Measurements from ENCODE around the gene NEK7. TPM values are rescaled to one million over a fixed set of nuclear protein-coding genes. Genes with fewer than 3 reads are reported as not detected.

Gene NEK7
- total RNA-seq, 6 donors from 2014 or later = 55.3 to 137 (median 112) TPM

DNA sequence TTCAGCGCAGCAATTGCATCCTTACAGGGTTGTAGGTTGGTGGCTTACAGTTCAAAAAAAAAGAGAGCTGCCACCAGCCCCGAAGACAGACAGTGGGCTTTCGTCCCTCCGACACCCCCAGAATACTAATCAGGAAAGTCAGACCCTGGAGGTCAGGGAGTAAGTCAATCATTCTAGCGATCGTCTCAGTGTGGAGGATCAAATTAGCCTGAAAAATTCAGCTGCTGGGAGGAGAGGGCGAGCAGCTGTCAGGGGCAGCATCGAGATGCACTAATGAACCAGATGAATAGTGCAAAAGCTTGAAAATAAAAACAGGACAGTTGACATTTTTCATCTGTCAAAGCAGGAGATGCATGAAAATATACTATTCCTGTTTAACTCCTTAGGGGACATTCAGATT is 138.4 kb downstream of the NEK7 start:
- no peak for DNase-seq
- peaks cover 0 to 2% (median 0%) of the 10 kb centered on the region in 4 donors for H3K4me1 ChIP-seq
- H3K4me3 ChIP-seq = no peak overlapping the region
- no peaks in the 10 kb centered on the region for H3K27me3 ChIP-seq
- H3K9me3 ChIP-seq = no peaks in the 10 kb centered on the region
- no peak for TF ChIP-seq POLR2AphosphoS5 (IDR thresholded peaks at IDR 0.05)
- TF ChIP-seq POLR2A (IDR thresholded peaks at IDR 0.05) = no peak
- TF ChIP-seq EP300 (IDR thresholded peaks at IDR 0.05) = no peak
- TF ChIP-seq, protein P1, sequence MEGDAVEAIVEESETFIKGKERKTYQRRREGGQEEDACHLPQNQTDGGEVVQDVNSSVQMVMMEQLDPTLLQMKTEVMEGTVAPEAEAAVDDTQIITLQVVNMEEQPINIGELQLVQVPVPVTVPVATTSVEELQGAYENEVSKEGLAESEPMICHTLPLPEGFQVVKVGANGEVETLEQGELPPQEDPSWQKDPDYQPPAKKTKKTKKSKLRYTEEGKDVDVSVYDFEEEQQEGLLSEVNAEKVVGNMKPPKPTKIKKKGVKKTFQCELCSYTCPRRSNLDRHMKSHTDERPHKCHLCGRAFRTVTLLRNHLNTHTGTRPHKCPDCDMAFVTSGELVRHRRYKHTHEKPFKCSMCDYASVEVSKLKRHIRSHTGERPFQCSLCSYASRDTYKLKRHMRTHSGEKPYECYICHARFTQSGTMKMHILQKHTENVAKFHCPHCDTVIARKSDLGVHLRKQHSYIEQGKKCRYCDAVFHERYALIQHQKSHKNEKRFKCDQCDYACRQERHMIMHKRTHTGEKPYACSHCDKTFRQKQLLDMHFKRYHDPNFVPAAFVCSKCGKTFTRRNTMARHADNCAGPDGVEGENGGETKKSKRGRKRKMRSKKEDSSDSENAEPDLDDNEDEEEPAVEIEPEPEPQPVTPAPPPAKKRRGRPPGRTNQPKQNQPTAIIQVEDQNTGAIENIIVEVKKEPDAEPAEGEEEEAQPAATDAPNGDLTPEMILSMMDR (IDR thresholded peaks at IDR 0.05) = no peak
- ATAC-seq (ENCODE audit: low FRiP score in 2 of 2) = no peak
- H3K36me3 ChIP-seq = peaks cover 0 to 18% (median 2%) of the 10 kb centered on the region in 4 donors
- no peak overlapping the region for H3K27ac ChIP-seq
- WGBS, 2 donors = 78 to 85% methylated on average over 8 of the region's 8 CpGs

DNA sequence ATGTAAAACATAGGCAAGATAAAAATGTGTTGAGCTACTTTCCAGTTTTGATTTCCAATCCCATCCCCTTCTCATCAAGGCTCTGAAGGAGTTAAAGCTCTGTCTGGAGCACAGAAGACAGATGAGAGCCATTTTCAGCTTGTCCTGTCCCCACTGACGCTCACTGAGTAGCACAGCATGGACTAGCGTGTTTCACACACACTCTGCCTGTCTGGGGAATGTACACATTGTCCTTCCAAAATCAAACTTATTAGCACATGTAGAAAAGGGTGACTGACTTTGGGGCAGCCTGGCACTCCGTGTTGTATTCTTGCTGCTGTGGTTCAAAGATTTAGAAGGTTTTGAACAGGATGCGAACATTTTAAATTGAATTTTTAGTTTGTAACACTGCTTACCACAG is 139.2 kb downstream of the NEK7 start:
- Histone ChIP-seq H3K4me3 (no peak overlapping the region), H3K27me3 (no peaks in the 10 kb centered on the region), H3K4me1 (peaks cover 0 to 2% (median 0%) of the 10 kb centered on the region in 4 donors), H3K9me3 (no peaks in the 10 kb centered on the region), H3K36me3 (peaks cover 0 to 18% (median 2%) of the 10 kb centered on the region in 4 donors), H3K27ac (no peak overlapping the region)
- DNase-seq (no peak), ATAC-seq (ENCODE audit: low FRiP score in 2 of 2) (no peak)
- TF ChIP-seq POLR2A (IDR thresholded peaks at IDR 0.05) (no peak), EP300 (IDR thresholded peaks at IDR 0.05) (no peak), POLR2AphosphoS5 (IDR thresholded peaks at IDR 0.05) (no peak)
- TF ChIP-seq, protein P1 (IDR thresholded peaks at IDR 0.05) = no peak
- whole genome bisulfite sequencing, 2 donors = 90 to 93% methylated on average over 4 of the region's 4 CpGs

DNA sequence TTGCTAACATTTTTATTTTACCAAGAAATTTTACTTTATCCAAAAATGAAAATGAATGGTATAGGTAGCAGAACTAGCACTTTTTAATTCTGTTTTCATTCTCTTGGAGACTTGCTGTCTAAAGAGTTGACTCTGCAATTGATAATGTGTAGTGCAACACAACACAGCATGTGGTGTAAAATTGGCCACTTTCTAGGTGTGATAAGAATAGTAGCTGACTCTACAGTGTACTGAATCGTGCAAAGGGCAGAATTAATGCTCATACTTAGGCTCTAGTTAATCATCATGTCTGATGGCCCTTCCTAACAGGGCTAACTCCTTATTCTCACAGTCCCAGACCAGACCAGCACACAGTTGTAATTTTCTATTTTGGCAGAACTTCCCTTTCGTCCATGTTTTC is 140.5 kb downstream of the NEK7 start:
- WGBS, 2 donors = 93 to 96% methylated on average over 2 of the region's 2 CpGs
- Histone ChIP-seq H3K9me3 (no peaks in the 10 kb centered on the region), H3K27ac (no peak overlapping the region)

DNA sequence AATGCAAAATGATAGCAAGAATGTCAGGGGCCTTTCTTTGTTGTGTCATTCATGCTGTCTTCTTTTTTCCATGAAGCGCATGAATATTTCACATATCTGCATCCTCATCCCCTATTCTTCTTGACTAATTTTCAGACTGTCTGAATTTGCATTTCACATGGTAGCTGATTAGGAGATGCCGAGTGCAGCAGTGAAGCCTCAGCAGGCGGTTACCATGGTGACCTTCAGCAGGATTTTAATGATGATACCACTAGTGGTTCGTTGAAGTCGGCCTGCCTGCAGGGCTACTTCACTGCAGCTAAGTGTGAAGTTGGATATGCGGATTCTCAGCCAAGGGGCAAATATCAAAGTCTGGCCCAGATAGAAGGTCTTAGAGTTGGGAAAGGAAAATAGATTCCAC is 141.8 kb downstream of the NEK7 start:
- DNase-seq (no peak), ATAC-seq (ENCODE audit: low FRiP score in 2 of 2) (no peak)
- TF ChIP-seq POLR2A (IDR thresholded peaks at IDR 0.05) (no peak), POLR2AphosphoS5 (IDR thresholded peaks at IDR 0.05) (no peak), EP300 (IDR thresholded peaks at IDR 0.05) (no peak)
- TF ChIP-seq, protein P1 (IDR thresholded peaks at IDR 0.05) = no peak
- no peak overlapping the region for H3K4me3 ChIP-seq
- no peak overlapping the region for H3K27ac ChIP-seq
- H3K4me1 ChIP-seq = no peaks in the 10 kb centered on the region
- H3K36me3 ChIP-seq = peaks cover 0 to 15% (median 2%) of the 10 kb centered on the region in 4 donors
- 85 to 88% methylated on average over 6 of the region's 6 CpGs for WGBS, 2 donors
- H3K9me3 ChIP-seq = no peaks in the 10 kb centered on the region
- H3K27me3 ChIP-seq = no peaks in the 10 kb centered on the region

More for the DNA sequence above, 140.5 kb downstream of the NEK7 start:
- DNase-seq = no peak
- Histone ChIP-seq H3K27me3 (no peaks in the 10 kb centered on the region), H3K36me3 (peaks cover 0 to 15% (median 2%) of the 10 kb centered on the region in 4 donors), H3K4me3 (no peak overlapping the region), H3K4me1 (no peaks in the 10 kb centered on the region)
- TF ChIP-seq POLR2A (IDR thresholded peaks at IDR 0.05) = no peak
- TF ChIP-seq, protein P1 (IDR thresholded peaks at IDR 0.05) = no peak
- no peak for TF ChIP-seq POLR2AphosphoS5 (IDR thresholded peaks at IDR 0.05)
- no peak for TF ChIP-seq EP300 (IDR thresholded peaks at IDR 0.05)
- no peak for ATAC-seq (ENCODE audit: low FRiP score in 2 of 2)

DNA sequence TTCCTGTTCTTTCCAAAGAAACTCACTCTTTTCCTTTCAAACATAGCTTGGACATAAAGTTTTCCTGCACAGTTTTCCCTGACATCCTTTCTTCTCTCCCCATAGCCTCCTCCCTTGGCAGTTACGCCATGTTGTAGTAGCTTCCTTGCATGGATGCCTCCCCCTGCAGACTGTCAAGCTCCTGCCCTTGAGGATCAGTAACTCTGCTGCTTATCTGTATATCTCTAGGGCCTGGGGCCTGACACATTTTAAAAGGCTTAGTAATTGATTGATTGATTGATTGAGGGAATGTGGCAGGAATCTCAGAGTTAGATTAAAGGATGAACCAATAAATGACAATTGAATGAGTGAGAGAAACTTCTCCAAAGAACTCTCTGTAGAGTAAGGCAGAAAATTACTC is 143.7 kb downstream of the NEK7 start:
- ATAC-seq (ENCODE audit: low FRiP score in 2 of 2) (no peak), DNase-seq (no peak)
- no peak for TF ChIP-seq POLR2AphosphoS5 (IDR thresholded peaks at IDR 0.05)
- no peak for TF ChIP-seq POLR2A (IDR thresholded peaks at IDR 0.05)
- TF ChIP-seq, protein P1 (IDR thresholded peaks at IDR 0.05) = no peak
- TF ChIP-seq EP300 (IDR thresholded peaks at IDR 0.05) = no peak
- Histone ChIP-seq H3K27me3 (no peaks in the 10 kb centered on the region), H3K27ac (no peak overlapping the region), H3K4me1 (no peaks in the 10 kb centered on the region), H3K9me3 (no peaks in the 10 kb centered on the region), H3K36me3 (peaks cover 0 to 15% (median 0%) of the 10 kb centered on the region in 4 donors), H3K4me3 (no peak overlapping the region)
- WGBS, 2 donors = 100% methylated on average over 1 of the region's 1 CpG

Data from upper lobe of left lung (tissue), 6 donors.